ENCODE measurements around the gene CYTH4. TPM values are rescaled to one million over a fixed set of nuclear protein-coding genes. Genes with fewer than 3 reads are reported as not detected.

Gene CYTH4
- total and polyA plus RNA-seq, 10 of the 15 experiments (the other 5 are each of a cell fraction or from before 2014, with no cell fraction given): 1.5 to 27.3 (median 16.9) TPM

GRCh38 chr22:37351232-37351631 lies 68.9 kb downstream of the CYTH4 start:
- 0% methylated on average over 3 of the region's 3 CpGs for WGBS (ENCODE audit: insufficient coverage, insufficient replicate concordance, low lambda C conversion rate, missing lambda C conversion rate)

More at GRCh38 chr22:37351232-37351631, 68.9 kb downstream of the CYTH4 start:
- Histone ChIP-seq H3K9ac (ENCODE audit: control insufficient read depth, insufficient read depth, low read length) (no peak overlapping the region), H3K79me2 (ENCODE audit: control insufficient read depth, insufficient read depth, low read length) (no peaks in the 10 kb centered on the region), H3K4me1 (ENCODE audit: control insufficient read depth, insufficient read depth, low read length) (no peaks in the 10 kb centered on the region), H4K20me1 (ENCODE audit: control insufficient read depth, insufficient read depth) (no peaks in the 10 kb centered on the region), H3K27me3 (replicated peaks in 1 of 2; ENCODE audit: control insufficient read depth in 2 of 2, insufficient read depth in 2 of 2, low read length in 1 of 2) (peaks cover 4 to 7% of the 10 kb centered on the region in 2 experiments; a peak in 3 of 4 replicates), H3K36me3 (ENCODE audit: control insufficient read depth in 2 of 2, insufficient read depth in 2 of 2, low read length in 1 of 2) (no peaks in the 10 kb centered on the region), H3K4me2 (ENCODE audit: control insufficient read depth, insufficient read depth) (no peak overlapping the region), H3K27ac (ENCODE audit: control insufficient read depth, insufficient read depth) (no peak overlapping the region), H3K9me3 (replicated peaks; ENCODE audit: control insufficient read depth, insufficient read depth, low read length) (no peaks in the 10 kb centered on the region), H3K4me3 (no peak overlapping the region), H2AFZ (ENCODE audit: control insufficient read depth, low read depth, low read length) (no peak overlapping the region)
- FAIRE-seq (no peak), ATAC-seq (no peak), DNase-seq (ENCODE audit: low read depth, low spot score) (no peak)
- ChIA-PET SMC1A (ENCODE audit: uncharacterized antibody, unreplicated experiment) (interaction anchor here (0.8 kb wide), 1 partner anchor 14 kb away, joined by 4 read pairs; no protein-coding TSS in a partner anchor), RAD21 (ENCODE audit: unreplicated experiment) (no interaction called here), CTCF (interaction anchor here (1.0 to 1.3 kb wide), 2 partner anchors 35 to 77 kb away, joined by 3 read pairs; no protein-coding TSS in a partner anchor), POLR2A (no interaction called here)
- TF ChIP-seq, protein P1, sequence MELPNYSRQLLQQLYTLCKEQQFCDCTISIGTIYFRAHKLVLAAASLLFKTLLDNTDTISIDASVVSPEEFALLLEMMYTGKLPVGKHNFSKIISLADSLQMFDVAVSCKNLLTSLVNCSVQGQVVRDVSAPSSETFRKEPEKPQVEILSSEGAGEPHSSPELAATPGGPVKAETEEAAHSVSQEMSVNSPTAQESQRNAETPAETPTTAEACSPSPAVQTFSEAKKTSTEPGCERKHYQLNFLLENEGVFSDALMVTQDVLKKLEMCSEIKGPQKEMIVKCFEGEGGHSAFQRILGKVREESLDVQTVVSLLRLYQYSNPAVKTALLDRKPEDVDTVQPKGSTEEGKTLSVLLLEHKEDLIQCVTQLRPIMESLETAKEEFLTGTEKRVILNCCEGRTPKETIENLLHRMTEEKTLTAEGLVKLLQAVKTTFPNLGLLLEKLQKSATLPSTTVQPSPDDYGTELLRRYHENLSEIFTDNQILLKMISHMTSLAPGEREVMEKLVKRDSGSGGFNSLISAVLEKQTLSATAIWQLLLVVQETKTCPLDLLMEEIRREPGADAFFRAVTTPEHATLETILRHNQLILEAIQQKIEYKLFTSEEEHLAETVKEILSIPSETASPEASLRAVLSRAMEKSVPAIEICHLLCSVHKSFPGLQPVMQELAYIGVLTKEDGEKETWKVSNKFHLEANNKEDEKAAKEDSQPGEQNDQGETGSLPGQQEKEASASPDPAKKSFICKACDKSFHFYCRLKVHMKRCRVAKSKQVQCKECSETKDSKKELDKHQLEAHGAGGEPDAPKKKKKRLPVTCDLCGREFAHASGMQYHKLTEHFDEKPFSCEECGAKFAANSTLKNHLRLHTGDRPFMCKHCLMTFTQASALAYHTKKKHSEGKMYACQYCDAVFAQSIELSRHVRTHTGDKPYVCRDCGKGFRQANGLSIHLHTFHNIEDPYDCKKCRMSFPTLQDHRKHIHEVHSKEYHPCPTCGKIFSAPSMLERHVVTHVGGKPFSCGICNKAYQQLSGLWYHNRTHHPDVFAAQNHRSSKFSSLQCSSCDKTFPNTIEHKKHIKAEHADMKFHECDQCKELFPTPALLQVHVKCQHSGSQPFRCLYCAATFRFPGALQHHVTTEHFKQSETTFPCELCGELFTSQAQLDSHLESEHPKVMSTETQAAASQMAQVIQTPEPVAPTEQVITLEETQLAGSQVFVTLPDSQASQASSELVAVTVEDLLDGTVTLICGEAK (IDR thresholded peaks at IDR 0.05; ENCODE audit: borderline replicate concordance): no peak
- no peak for TF ChIP-seq RFX5 (IDR thresholded peaks at IDR 0.05; ENCODE audit: low read depth, low read length)
- TF ChIP-seq NFYA (IDR thresholded peaks at IDR 0.05; ENCODE audit: borderline replicate concordance, low read depth, low read length): no peak
- no peak for TF ChIP-seq TAF1 (IDR thresholded peaks at IDR 0.05; ENCODE audit: borderline replicate concordance, low read depth, low read length)
- TF ChIP-seq ZBED1 (IDR thresholded peaks at IDR 0.05; ENCODE audit: borderline replicate concordance): no peak
- intact Hi-C loops (cut with micrococcal nuclease; ENCODE audit: unreplicated experiment): no loop called here
- in situ Hi-C loops (cut with MboI): no loop called here
- BruUV-seq (replicated peaks): no TSS peak

Measured in GM12878 (cell line).